Stimulated activated CD8-positive, alpha-beta memory T cell treated with anti-CD3 and anti-CD28 coated beads, Interleukin-7, amount 100 ng/mL, for 1 hour (primary cell): ENCODE measurements around the gene VEGFD.

ENCODE experiments used
- DNase-seq, 2 donors: peaks; one replicate each; pipeline ENCODE4 v3.0.0-alpha.2; 2020; ENCODE audit warnings: low read depth in 2 of 2

Gene VEGFD

DNA sequence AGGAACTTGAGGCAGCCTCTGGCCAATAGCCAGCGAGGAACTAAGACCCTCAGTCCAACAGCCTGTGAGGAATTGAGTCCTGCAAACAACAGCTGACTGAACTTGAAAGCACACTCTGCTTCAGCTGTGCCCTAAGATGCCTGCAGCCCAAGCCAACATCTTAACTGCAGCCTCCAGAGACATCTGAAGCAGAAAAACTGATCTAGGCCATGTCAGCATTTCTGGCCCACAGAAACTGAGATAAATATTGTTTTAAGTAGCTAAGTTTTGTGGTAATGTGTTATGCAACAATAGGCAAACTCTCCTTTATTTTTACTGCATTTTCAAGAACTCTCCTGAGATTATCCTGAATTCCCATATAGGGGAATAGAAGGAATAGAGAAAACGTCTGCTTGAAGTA lies 24.5 kb downstream of the VEGFD start:
- no peak for DNase-seq

DNA sequence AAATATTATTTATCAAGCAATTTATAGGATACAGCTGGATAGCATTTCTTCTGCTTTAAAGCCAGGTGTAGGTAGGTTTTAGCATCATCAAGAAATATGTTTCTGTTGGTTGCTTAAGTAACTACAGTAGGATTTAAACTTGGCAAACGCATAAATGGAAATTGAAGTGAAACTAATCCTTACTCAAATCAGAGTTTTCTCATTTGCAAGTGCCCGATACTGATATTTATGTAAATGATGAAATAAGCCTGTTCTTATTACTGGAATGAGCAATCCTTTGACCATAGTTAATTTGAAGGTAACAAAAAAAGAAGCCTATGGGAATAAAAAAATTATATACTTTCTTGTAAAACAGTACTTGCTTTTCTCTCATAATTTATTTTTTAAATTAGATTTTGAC lies 25.7 kb downstream of the VEGFD start:
- no peak for DNase-seq

DNA sequence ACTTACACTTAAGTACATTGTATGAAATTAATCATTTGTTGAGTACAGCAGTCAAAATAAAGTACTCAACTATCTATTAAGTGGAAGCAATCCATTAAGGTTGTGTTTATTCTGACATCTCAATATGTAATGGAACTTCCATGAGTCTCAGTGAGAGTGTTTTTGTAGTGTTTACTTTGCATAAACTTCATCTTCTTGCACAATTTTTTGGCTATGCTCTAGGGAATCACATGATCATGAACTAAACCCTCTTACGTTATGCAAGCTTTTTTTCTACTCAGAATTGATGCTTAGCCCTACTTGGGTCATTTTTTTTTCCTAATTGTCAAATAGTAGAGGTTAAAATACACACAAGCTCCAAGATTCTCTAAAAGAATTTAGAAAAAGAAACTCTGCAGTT lies 27.8 kb downstream of the VEGFD start:
- no peak for DNase-seq

DNA sequence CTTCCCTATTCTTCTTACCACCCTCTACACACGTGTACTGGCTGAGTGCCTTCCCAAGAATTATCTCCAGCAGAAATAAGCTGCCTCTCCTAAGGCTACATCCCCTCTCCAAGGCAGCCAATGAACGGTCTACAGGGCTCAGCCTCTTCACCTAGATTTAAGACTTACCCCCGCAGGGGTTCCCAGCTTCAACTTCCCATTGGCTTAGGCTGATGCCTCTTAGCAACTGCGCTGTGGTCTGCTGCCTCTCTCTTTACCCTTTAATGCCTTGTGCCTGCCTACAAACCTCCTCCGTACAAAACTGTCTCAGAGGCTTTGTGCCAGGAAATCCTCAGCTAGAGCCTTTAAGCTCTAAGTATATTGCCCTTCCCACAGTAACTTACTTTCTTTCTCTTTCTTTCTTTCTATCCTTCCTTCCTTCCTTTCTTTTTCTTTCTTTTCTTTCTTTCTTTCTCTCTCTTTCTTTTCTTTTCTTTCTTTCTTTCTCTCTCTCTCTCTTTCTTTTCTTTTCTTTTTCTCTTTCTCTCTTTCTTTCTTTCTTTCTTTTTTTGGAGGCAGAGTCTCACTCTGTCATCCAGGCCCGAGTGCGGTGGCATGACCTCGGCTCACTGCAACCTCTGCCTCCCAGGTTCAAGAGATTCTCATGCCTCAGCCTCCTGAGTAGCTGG lies 33.8 kb downstream of the VEGFD start:
- DNase-seq: no peak

DNA sequence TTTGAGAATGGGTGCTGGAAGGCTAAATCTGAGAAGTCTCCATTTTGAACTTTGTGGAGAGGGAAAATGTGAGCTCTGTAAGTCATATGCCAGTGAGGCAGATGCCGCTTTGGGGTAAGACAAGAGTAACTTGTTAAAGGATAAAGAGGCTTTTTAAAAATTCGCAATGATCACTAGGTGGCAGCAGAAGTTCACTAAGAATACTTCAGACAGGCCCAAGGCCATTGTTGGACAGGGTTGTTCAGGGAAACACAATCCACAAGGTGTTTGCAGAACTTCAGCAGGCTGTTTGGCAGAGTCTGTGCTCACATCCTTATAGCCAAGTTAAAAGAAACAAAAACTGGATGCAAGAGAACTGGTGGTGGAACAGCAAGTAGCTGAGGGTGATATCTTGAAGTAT lies 35.2 kb downstream of the VEGFD start:
- DNase-seq: no peak

DNA sequence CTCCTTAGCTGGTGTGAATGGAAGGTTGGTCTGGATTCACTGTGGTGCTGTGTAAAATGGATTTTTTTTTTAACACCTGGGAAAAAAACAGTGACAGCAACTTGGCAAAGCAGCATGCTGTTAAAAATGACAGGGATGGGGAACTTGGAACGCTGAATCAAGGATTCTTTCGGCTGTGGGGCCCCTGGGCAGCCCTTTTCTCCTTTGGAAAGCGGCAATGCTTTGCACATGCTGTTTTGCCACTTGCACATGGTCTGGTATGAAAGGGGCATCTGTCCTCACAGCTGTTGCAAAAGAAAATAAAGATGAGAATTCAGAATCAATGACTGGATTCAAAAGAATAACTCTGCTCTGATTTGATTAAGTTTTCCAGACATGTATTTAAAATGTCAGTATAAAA lies 38.2 kb downstream of the VEGFD start:
- DNase-seq: no peak

DNA sequence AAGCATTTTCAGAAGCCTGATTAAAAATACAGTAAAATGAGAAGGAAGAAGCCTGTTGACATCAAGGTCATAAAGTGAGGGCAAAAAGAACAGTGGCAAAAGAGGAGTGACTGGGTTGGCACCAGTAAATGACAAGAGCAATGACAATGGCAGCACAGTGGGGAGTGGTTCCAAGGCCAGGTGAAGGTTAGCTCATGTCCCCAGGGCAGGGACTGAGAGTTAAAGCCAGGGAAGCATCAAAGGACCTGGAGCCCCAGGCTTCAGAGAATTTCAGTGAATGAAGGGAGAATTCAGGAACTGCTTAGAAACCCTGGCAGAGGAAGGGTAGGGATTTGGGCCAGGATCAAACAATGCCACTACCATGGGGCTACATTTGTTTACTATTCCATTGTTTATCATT lies 40.1 kb downstream of the VEGFD start:
- no peak for DNase-seq

DNA sequence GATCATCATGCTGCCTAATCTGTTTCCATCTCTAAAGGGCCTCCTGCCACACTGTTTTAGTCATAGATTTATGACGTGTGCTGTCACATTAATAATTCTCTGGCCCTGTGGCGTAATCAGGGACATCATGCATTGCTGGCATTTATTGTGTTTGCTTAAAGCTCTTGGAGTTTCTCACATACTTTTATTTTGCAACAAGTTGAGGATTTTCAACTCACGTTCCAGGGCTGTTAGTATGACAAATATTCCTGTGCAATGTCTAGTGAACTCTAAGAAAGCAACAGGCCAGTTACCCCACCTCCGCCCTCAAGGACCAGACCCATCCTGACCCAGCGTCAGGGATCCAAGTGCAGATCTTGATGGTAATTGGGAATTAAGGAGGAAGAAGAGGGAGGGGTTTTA lies 41.1 kb downstream of the VEGFD start:
- no peak for DNase-seq

DNA sequence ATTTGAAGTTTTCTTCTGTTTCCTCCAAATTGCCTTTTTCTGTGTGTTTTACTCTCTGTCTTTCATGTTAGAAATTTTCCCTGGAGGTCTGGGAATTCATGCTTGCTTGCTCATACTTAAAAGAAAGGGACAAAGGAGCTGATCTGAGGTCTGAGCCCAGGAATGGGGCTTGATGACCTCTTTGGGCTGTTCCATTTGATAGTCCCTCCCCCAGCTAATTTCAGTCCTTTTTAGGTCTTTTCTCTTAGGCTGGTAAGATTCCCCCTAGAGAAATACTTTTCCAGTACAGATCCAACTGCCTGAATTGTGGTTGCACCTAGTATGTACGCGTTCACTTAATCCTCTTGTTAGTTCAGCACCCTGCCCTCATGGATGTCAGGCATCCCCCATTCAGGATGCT lies 43.3 kb downstream of the VEGFD start:
- DNase-seq: no peak

DNA sequence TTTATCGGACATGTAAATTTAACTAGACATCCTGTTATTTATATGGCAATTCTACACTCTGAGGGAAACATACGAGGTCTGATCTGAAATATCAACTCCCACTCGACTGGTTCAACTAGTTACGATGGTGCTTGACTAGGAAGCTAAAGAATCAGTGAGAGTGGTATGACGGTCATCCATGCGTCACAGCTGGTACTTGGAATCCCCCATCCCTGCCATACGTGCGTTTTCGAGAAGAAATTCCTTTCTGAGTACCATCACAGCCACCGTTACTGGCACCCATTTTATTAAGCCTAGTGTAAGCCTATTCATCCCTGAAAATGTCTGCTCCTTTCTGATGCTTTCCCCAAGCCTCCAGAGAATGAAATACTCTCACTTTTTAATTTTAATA lies 48.2 kb downstream of the VEGFD start:
- DNase-seq: no peak

DNA sequence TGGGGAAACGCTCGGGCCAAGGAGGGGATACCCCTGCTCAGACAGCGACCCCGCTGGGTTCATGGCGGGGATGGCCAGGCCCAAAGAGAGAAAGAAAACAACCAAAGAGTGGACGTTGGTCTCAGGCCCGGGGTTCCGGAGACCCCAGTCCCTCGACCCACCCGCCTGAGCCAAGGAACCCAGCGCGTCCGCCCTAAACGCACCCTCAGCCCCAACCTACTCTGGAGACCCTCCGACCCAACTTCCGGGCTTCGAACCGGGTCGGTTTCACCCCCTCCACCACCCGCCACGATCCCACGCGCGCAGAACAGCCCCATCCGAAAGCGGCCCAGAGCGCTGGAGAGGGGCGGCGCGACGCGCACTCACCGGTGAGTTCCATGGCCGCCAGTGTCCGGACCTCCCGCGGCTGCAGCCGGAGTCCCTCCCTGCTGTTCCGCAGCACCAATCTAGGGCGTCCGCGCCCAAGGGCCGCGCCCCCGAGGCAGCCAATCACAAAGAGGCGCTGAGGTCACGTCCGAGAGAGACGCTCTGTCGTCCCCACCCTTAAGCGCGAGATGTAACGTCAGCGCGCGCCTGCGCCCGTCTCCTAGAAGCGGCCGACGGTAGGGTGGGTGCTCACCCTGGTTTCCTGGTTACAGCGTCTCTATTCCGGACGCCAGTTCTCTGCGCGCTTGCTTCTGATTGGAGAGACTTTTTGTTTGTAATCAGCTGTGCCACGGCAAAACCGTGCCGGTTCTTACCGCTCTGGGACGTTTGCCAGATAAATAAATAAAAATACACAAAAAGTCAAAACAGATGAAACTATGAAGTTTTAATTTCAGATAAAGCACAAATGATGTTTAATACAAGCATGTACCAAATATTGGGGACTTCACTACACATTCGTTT lies 48.8 kb downstream of the VEGFD start, which contains the start of gene PIGA:
PIGA (minus strand) TSS at position 389 of the 888 bp plus-strand sequence. CDS start 3,593 bp downstream, outside the sequence.
- peak; percentile 75 to 76 for DNase-seq

DNA sequence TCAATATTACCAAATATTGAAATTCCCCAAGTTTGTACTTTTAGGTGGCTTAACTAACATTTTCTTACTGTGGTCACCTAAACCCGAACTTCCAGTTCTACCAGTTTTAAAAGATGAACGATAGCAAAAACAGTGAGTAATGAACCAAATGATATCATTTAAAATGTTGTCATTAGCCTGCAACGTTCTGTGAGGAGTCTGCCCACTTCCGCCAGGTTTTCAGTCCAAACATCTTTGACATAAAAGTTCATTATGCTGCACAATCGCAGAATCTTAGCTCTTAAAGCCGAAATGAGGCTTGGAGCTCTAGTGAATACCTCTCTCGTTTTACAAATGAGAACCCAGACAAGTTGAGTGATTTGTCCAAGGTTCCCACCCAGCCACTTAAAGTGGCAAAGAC lies 49.7 kb downstream of the VEGFD start:
- no peak for DNase-seq

DNA sequence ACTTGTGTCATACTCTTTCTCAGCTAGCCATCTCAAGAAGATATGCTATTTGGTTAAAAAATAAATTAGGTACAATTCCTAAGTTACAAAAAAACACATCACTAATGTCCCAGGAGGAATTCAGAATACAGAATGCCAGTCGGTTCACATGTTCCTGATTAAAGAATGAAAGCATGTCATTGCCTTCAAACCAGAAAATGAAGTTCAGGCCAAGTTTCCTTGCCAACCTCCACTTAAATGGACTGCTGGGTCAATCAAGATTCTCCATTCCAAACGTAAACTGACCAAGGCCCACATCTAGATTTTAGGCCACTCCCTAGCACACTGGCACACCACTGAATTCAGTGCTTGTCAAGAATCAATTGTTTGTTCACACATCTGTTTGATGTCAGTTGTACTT lies 55.4 kb downstream of the VEGFD start:
- DNase-seq: no peak

DNA sequence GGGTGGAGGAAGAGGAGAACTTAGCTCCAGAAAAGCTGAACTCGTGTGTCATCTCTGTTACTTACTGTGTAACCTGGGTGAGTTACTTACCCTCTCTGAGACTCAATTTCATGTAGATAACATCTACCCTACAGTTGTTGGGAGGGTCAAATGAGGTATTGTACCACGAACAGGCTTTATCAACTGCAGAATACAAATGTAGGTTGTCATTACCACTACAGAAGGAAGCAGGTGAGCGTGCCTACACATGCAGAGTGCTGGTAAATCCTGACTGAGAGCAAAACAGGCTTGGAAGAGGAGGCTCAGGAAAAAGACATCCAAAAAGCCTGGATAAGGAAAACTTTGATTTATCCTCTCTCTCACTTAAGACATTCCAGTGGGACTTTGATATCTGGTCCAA lies 56.1 kb downstream of the VEGFD start:
- DNase-seq: no peak

DNA sequence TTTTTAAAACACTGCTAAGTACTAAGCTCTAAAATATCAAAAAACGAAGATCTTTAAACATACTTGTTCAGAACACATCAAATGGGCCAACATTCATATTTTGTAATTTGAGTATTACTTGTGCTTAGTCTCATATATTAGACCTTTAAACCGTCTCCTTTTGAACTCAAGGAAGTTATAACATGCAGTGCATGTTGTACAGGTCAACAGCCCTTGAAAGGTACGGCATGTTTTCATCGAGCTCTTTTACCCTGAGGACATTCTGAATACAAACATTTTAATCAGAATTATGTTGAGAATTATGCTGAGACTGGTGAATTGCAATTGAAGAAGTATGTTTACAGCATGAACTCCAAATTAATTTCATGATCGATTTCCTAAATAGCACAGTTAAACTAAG lies 61.7 kb downstream of the VEGFD start:
- DNase-seq: no peak

DNA sequence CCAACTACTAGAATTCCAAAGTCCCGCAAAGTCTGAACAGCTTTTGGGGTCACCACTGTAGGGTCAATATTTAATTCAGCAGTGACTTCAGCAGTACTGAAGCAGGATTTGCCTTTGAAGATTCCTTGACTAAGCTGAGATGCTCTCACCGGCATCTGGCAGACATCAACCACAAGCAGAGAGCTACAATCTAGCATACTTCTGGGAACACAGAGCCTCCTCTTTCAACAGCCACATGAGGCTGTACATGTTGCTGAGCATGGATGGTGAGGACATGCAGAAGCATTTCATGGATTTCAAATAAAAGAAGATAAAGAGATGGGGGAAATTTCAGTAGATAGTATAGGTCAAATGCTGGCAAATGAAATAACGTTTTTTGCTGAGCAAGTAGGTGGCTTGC lies 62.1 kb downstream of the VEGFD start:
- DNase-seq: no peak

DNA sequence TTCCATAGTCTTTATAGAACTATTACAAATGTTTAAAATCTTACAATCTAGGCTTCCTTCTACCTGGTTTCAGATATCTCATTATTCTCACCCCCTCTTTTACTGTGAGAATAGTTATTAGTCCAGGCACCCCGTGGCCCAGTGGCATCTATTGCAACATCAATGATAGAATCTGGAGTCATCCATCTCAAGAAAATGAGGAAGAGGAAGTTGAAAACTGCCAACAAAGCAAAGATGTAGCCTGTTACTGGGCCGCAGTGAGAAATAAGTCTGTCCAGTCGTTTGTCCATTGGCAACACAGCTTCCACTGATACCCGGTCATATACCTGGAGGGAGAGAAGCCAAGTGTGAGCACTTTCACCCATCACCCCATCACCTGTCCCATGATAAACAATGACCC lies 62.8 kb downstream of the VEGFD start:
- DNase-seq: no peak

DNA sequence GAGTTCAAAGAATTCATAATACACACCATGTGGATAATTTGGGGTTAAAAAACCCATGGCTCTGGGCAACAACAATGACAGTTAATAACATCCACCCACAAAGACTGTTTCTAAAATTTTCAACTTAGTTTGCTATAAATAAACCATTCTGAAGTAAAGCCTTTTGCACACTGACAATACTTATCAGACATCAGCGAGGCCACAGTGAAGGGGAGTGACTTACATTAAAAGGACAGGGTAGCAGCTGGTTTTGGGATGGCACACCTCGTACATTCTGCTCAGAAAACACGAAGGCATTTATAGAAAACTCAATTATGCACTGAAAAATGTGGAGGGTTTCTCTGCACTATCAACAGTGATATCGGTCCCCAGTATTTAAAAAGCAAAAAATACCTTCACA lies 63.9 kb downstream of the VEGFD start:
- DNase-seq: no peak

DNA sequence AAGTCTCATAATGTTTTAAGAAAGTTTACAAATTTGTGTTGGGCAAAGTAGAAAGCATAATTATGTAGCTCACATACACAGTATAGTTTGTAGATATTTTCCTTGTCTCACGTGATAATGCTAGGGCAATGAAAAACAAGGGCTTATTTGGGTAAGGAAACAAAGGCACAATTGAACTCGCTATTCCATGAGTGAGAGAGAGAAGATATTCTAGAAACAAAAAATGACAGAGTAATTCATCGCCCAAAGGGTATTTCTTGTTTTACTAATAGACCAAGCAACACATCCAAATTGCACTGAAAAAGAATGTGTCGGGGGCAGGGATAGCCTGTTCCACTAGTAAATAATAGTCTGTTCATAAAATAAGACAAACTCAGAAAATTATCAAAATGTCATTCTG lies 65.1 kb downstream of the VEGFD start:
- DNase-seq: no peak

DNA sequence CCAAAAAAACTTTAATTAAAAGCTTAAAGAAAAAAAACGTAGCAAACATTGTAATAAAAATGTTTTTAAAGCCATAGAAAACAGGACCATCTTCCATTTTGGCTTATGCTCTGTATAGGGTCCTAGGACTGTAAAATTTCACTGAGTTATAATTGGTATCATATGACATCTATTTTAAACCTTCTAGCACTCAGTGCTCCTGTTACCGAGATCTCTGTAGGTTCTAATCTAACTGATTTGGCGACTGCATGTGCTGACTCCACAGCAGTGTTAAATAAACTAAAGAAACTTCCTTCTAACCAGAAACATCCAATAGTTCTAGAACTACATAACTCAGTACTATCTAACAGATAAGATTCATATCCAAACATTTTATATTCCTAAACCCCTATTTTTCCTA lies 68.7 kb downstream of the VEGFD start, which contains the start of gene ASB11:
ASB11 (minus strand) TSS at position 132 of the 400 bp plus-strand sequence; CDS start at position 97, 35 bp downstream.
- DNase-seq: no peak

DNA sequence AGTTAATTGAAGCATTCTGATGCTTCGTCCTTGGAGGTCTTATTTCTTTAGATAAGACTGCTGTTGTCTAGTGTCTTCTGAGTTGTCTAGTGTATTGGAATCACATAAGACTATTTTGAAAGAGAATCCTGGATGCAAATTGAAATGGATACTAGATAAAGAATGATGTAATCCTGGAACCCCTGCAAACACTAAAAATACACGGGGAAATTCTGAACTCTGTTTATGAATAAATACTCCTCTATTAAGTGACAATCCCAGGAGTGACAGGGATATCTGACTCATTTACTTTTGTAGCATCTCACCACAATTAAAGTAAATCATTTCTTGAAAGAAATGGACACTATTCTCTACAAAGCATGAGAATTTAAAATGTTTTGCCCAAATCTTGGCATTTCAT lies 69.7 kb downstream of the VEGFD start:
- no peak for DNase-seq

DNA sequence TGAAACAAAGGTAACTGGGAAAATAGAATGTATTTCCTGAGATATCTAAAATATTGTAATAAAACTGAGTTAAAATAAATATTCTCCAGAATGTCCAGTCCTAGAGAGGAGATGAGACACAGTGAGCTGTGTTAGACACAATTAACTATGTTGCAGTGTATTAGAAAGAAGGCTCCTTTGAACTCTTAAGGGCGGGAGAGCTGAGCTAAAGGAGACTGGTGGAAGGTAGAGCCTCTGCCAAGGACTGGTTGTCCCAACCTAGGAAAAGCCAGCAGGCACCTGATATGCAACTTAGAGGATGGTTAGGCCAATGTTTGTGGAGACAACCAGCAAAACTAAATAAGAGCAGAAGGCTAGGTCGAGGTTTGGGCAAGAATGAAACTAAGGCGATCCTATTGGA lies 73.1 kb downstream of the VEGFD start:
- DNase-seq: no peak

DNA sequence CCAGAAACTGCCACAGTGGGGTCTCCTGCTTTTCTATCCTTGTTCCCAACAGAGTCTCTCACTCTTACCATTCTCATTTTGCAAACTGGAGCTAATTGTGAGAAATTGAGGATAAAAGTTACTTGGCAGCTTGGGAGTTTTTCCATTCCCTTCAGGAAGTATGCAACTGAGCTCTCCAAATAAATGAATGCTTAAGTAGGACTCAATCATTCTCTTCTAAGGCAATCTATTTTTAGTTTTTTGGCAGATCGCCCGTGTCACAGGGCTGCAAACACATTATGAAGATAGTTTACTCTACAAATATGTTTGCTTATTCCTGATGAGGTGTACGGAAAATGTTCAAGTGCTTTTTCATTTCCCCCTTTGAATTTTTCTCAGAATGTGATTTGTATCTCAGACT lies 74.1 kb downstream of the VEGFD start:
- no peak for DNase-seq
